ENCODE data around the gene C1orf116. TPM values are rescaled to one million over a fixed set of nuclear protein-coding genes. Genes with fewer than 3 reads are reported as not detected.

The C1orf116 gene
- total RNA-seq, 1 donor, result not detected

GRCh38 chr1:207009182-207009850, 23.2 kb downstream of the C1orf116 start:
- TF ChIP-seq CTCF (IDR thresholded peaks at IDR 0.05; ENCODE audit: insufficient read depth, low read depth, low read length), result no peak
- no peak overlapping the region for H3K4me3 ChIP-seq (ENCODE audit: low read depth, low read length)
- no peak for DNase-seq (ENCODE audit: low read depth)

GRCh38 chr1:207007352-207008033, 25.1 kb downstream of the C1orf116 start:
- TF ChIP-seq CTCF (IDR thresholded peaks at IDR 0.05; ENCODE audit: insufficient read depth, low read depth, low read length), result no peak
- DNase-seq (ENCODE audit: low read depth), result peak; percentile 14
- H3K4me3 ChIP-seq (ENCODE audit: low read depth, low read length), result no peak overlapping the region

- no peak for TF ChIP-seq CTCF (IDR thresholded peaks at IDR 0.05; ENCODE audit: insufficient read depth, low read depth, low read length)
- no peak overlapping the region for H3K4me3 ChIP-seq (ENCODE audit: low read depth, low read length)
- DNase-seq (ENCODE audit: low read depth), result no peak
Measured at GRCh38 chr1:207006914-207007313, 25.6 kb downstream of the C1orf116 start.

GRCh38 chr1:207006083-207006482, 26.5 kb downstream of the C1orf116 start:
- no peak for DNase-seq (ENCODE audit: low read depth)
- no peak overlapping the region for H3K4me3 ChIP-seq (ENCODE audit: low read depth, low read length)
- no peak for TF ChIP-seq CTCF (IDR thresholded peaks at IDR 0.05; ENCODE audit: insufficient read depth, low read depth, low read length)

GRCh38 chr1:207004931-207005830, 27.4 kb downstream of the C1orf116 start:
- DNase-seq (ENCODE audit: low read depth), result peak; percentile 64
- TF ChIP-seq CTCF (IDR thresholded peaks at IDR 0.05; ENCODE audit: insufficient read depth, low read depth, low read length), result peak; percentile 89
- no peak overlapping the region for H3K4me3 ChIP-seq (ENCODE audit: low read depth, low read length)

GRCh38 chr1:207003210-207003609, 29.3 kb downstream of the C1orf116 start:
- no peak overlapping the region for H3K4me3 ChIP-seq (ENCODE audit: low read depth, low read length)
- DNase-seq (ENCODE audit: low read depth), result no peak
- TF ChIP-seq CTCF (IDR thresholded peaks at IDR 0.05; ENCODE audit: insufficient read depth, low read depth, low read length), result no peak
